ENCODE measurements around the gene CHRM1.

Gene CHRM1

GRCh38 chr11:62892077-62892922 is 28.9 kb downstream of the CHRM1 start:
- Histone ChIP-seq H3K9ac (ENCODE audit: low read length) (no peak overlapping the region), H3K4me2 (ENCODE audit: low read depth, low read length) (no peak overlapping the region), H3K27ac (ENCODE audit: low read length) (no peak overlapping the region), H3F3A (ENCODE audit: insufficient read depth, low read length) (peaks cover 29% of the 10 kb centered on the region), H3K36me3 (replicated peaks; ENCODE audit: insufficient read depth, low read length) (peaks cover 15% of the 10 kb centered on the region), H3K9me3 (replicated peaks; ENCODE audit: insufficient read depth, low read length) (no peaks in the 10 kb centered on the region), H3K79me2 (ENCODE audit: low read length) (no peaks in the 10 kb centered on the region), H2AFZ (ENCODE audit: low read length) (no peak overlapping the region), H4K20me1 (ENCODE audit: insufficient read depth, low read length) (peaks cover 9% of the 10 kb centered on the region; the same call in 1 of the 2 replicates), H3K4me3 (ENCODE audit: low read length) (no peak overlapping the region), H3K9me2 (replicated peaks; ENCODE audit: insufficient read depth, low read length) (no peaks in the 10 kb centered on the region), H3K4me1 (ENCODE audit: low read length) (no peaks in the 10 kb centered on the region), H3K27me3 (replicated peaks; ENCODE audit: insufficient read depth, low read length) (peaks cover 3% of the 10 kb centered on the region; the same call in 1 of the 2 replicates)
- DNase-seq: no peak
- TF ChIP-seq EZH2phosphoT487 (IDR thresholded peaks at IDR 0.05; ENCODE audit: low read length) (no peak), EZH2 (optimal IDR thresholded peaks at IDR 0.05; ENCODE audit: low read depth, low read length) (no peak), CTCF (IDR thresholded peaks at IDR 0.05; ENCODE audit: low read length) (no peak)

- TF ChIP-seq EZH2phosphoT487 (IDR thresholded peaks at IDR 0.05; ENCODE audit: low read length) (no peak), CTCF (IDR thresholded peaks at IDR 0.05; ENCODE audit: low read length) (no peak), EZH2 (optimal IDR thresholded peaks at IDR 0.05; ENCODE audit: low read depth, low read length) (no peak)
- H3K9ac ChIP-seq (ENCODE audit: low read length): no peak overlapping the region
- no peaks in the 10 kb centered on the region for H3K9me3 ChIP-seq (replicated peaks; ENCODE audit: insufficient read depth, low read length)
- no peaks in the 10 kb centered on the region for H3K4me1 ChIP-seq (ENCODE audit: low read length)
- peaks cover 44% of the 10 kb centered on the region for H3F3A ChIP-seq (ENCODE audit: insufficient read depth, low read length)
- no peaks in the 10 kb centered on the region for H3K27me3 ChIP-seq (replicated peaks; ENCODE audit: insufficient read depth, low read length)
- H4K20me1 ChIP-seq (ENCODE audit: insufficient read depth, low read length): peaks cover 19% of the 10 kb centered on the region
- no peak for DNase-seq
- H3K4me3 ChIP-seq (ENCODE audit: low read length): no peak overlapping the region
- H3K79me2 ChIP-seq (ENCODE audit: low read length): peaks cover 22% of the 10 kb centered on the region
- no peaks in the 10 kb centered on the region for H3K9me2 ChIP-seq (replicated peaks; ENCODE audit: insufficient read depth, low read length)
- no peak overlapping the region for H2AFZ ChIP-seq (ENCODE audit: low read length)
- no peak overlapping the region for H3K4me2 ChIP-seq (ENCODE audit: low read depth, low read length)
- H3K27ac ChIP-seq (ENCODE audit: low read length): no peak overlapping the region
- peaks cover 30% of the 10 kb centered on the region for H3K36me3 ChIP-seq (replicated peaks; ENCODE audit: insufficient read depth, low read length)
Measured at GRCh38 chr11:62889484-62890437, 31.4 kb downstream of the CHRM1 start.

- no peaks in the 10 kb centered on the region for H3K27me3 ChIP-seq (replicated peaks; ENCODE audit: insufficient read depth, low read length)
- no peaks in the 10 kb centered on the region for H3K9me3 ChIP-seq (replicated peaks; ENCODE audit: insufficient read depth, low read length)
- H3K9me2 ChIP-seq (replicated peaks; ENCODE audit: insufficient read depth, low read length): no peaks in the 10 kb centered on the region
- H3K4me3 ChIP-seq (ENCODE audit: low read length): no peak overlapping the region
- TF ChIP-seq EZH2phosphoT487 (IDR thresholded peaks at IDR 0.05; ENCODE audit: low read length) (no peak), EZH2 (optimal IDR thresholded peaks at IDR 0.05; ENCODE audit: low read depth, low read length) (no peak), CTCF (IDR thresholded peaks at IDR 0.05; ENCODE audit: low read length) (no peak)
- peaks cover 1% of the 10 kb centered on the region; the same call in 1 of the 2 replicates for H3K4me1 ChIP-seq (ENCODE audit: low read length)
- no peak overlapping the region for H3K4me2 ChIP-seq (ENCODE audit: low read depth, low read length)
- H3K9ac ChIP-seq (ENCODE audit: low read length): no peak overlapping the region
- peaks cover 48% of the 10 kb centered on the region for H3F3A ChIP-seq (ENCODE audit: insufficient read depth, low read length)
- H3K36me3 ChIP-seq (replicated peaks; ENCODE audit: insufficient read depth, low read length): peaks cover 31% of the 10 kb centered on the region
- H3K79me2 ChIP-seq (ENCODE audit: low read length): peaks cover 29% of the 10 kb centered on the region
- peaks cover 21% of the 10 kb centered on the region for H4K20me1 ChIP-seq (ENCODE audit: insufficient read depth, low read length)
- H3K27ac ChIP-seq (ENCODE audit: low read length): no peak overlapping the region
- DNase-seq: no peak
- no peak overlapping the region for H2AFZ ChIP-seq (ENCODE audit: low read length)
Measured at GRCh38 chr11:62889126-62889483, 32.1 kb downstream of the CHRM1 start.
